Measurements from ENCODE around the gene NR2C1.
"Not testable (repeated sequence)": the region's sequence is repeated elsewhere in the genome, so short reads cannot be mapped to it uniquely, and the experiment has no call there.

NR2C1 gene

GRCh38 chr12:95003213-95003920 lies 70.1 kb downstream of the NR2C1 start, which contains the start of gene NDUFA12:
TSS of gene NDUFA12 (minus strand) at chr12:95003697. CDS start at chr12:95003680, 17 bp downstream.
- DNase-seq (ENCODE audit: low read depth in 2 of 3, low spot score in 2 of 3): peak; percentile 85 to 89 (median 88)

GRCh38 chr12:95002754-95003153 lies 70.7 kb downstream of the NR2C1 start:
- no peak for DNase-seq (ENCODE audit: low read depth in 2 of 3, low spot score in 2 of 3)

GRCh38 chr12:94998326-94998725 lies 75.1 kb downstream of the NR2C1 start:
- DNase-seq (ENCODE audit: low read depth in 2 of 3, low spot score in 2 of 3): no peak

- no peak for DNase-seq (ENCODE audit: low read depth in 2 of 3, low spot score in 2 of 3)
These were observed 75.7 kb downstream of the NR2C1 start for GRCh38 chr12:94997726-94998125.

GRCh38 chr12:94997061-94997460 lies 76.4 kb downstream of the NR2C1 start:
- no peak for DNase-seq (ENCODE audit: low read depth in 2 of 3, low spot score in 2 of 3)

GRCh38 chr12:94994312-94994711 lies 79.1 kb downstream of the NR2C1 start:
- no peak for DNase-seq (ENCODE audit: low read depth in 2 of 3, low spot score in 2 of 3)

GRCh38 chr12:94993855-94994254 lies 79.6 kb downstream of the NR2C1 start:
- DNase-seq (ENCODE audit: low read depth in 2 of 3, low spot score in 2 of 3): not testable (repeated sequence)

- DNase-seq (ENCODE audit: low read depth in 2 of 3, low spot score in 2 of 3): no peak
These were observed 83.2 kb downstream of the NR2C1 start for GRCh38 chr12:94990222-94990621.

- no peak for DNase-seq (ENCODE audit: low read depth in 2 of 3, low spot score in 2 of 3)
These were observed 84.9 kb downstream of the NR2C1 start for GRCh38 chr12:94988471-94988870.

GRCh38 chr12:94987801-94988200 lies 85.6 kb downstream of the NR2C1 start:
- DNase-seq (ENCODE audit: low read depth in 2 of 3, low spot score in 2 of 3): no peak

- no peak for DNase-seq (ENCODE audit: low read depth in 2 of 3, low spot score in 2 of 3)
These were observed 86.2 kb downstream of the NR2C1 start for GRCh38 chr12:94987076-94987669.

- not testable (repeated sequence) for DNase-seq (ENCODE audit: low read depth in 2 of 3, low spot score in 2 of 3)
These were observed 88.3 kb downstream of the NR2C1 start for GRCh38 chr12:94985099-94985498.

- no peak for DNase-seq (ENCODE audit: low read depth in 2 of 3, low spot score in 2 of 3)
These were observed 90.1 kb downstream of the NR2C1 start for GRCh38 chr12:94983321-94983720.

GRCh38 chr12:94982456-94982855 lies 91.0 kb downstream of the NR2C1 start:
- no peak for DNase-seq (ENCODE audit: low read depth in 2 of 3, low spot score in 2 of 3)

GRCh38 chr12:94980577-94980976 lies 92.8 kb downstream of the NR2C1 start:
- no peak for DNase-seq (ENCODE audit: low read depth in 2 of 3, low spot score in 2 of 3)

- DNase-seq (ENCODE audit: low read depth in 2 of 3, low spot score in 2 of 3): no peak
These were observed 93.5 kb downstream of the NR2C1 start for GRCh38 chr12:94979941-94980340.

GRCh38 chr12:94977766-94978468 lies 95.5 kb downstream of the NR2C1 start:
- DNase-seq (ENCODE audit: low read depth in 2 of 3, low spot score in 2 of 3): no peak

- no peak for DNase-seq (ENCODE audit: low read depth in 2 of 3, low spot score in 2 of 3)
These were observed 100.2 kb downstream of the NR2C1 start for GRCh38 chr12:94973221-94973620.

- no peak for DNase-seq (ENCODE audit: low read depth in 2 of 3, low spot score in 2 of 3)
These were observed 100.6 kb downstream of the NR2C1 start for GRCh38 chr12:94972795-94973194.

- no peak for DNase-seq (ENCODE audit: low read depth in 2 of 3, low spot score in 2 of 3)
These were observed 101.5 kb downstream of the NR2C1 start for GRCh38 chr12:94971923-94972322.

GRCh38 chr12:94970560-94970959 lies 102.9 kb downstream of the NR2C1 start:
- DNase-seq (ENCODE audit: low read depth in 2 of 3, low spot score in 2 of 3): no peak
